ENCODE data around the gene RBBP8. TPM values are rescaled to one million over a fixed set of nuclear protein-coding genes. Genes with fewer than 3 reads are reported as not detected.

The RBBP8 gene
- total and polyA plus RNA-seq, 4 donors = 24.9 to 64.3 (median 32.3) TPM

DNA sequence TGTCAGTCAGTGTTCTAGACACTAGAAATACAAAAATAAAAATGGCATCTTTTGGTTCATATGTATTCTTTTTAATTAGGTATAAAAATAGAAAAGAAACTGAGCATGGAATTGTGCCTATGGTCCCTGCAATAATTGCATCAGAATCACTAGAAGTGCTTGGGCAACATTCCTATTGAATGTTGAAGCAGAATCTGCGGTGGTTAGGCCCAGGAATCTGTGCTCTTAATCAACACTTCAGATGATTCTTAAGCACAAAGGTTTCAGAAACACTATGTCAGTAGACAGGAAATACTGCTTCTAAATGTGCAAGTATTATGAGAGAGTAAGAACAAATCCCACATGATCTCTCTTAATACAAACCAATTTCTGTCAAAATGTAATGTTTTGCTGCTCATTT lies 20.3 kb upstream of the RBBP8 start:
- Histone ChIP-seq H3K4me1 (ENCODE audit: control insufficient read depth in 5 of 5, insufficient read depth in 5 of 5, low read length in 5 of 5) (peaks cover 0 to 7% (median 0%) of the 10 kb centered on the region in 5 donors), H3K27me3 (ENCODE audit: control insufficient read depth in 3 of 3, insufficient read depth in 3 of 3, low read length in 2 of 3) (no peaks in the 10 kb centered on the region), H3K9ac (ENCODE audit: insufficient read depth in 1 of 2, low read length in 2 of 2) (no peak overlapping the region), H3K36me3 (ENCODE audit: control insufficient read depth in 4 of 4, insufficient read depth in 4 of 4, low read length in 4 of 4) (no peaks in the 10 kb centered on the region), H3K27ac (ENCODE audit: low read depth in 1 of 2, low read length in 1 of 2) (no peak overlapping the region), H3K4me3 (no peak overlapping the region), H3K9me3 (ENCODE audit: control insufficient read depth in 4 of 4, insufficient read depth in 3 of 4, low read length in 3 of 4) (no peaks in the 10 kb centered on the region)
- DNase-seq = peak in 1 of 3 donors; percentile 63
- 71 to 87% methylated on average over 1 of the region's 1 CpG for WGBS, 2 donors
- peak; percentile 63 for ATAC-seq (ENCODE audit: insufficient read depth, low FRiP score)
- TF ChIP-seq, protein P1, sequence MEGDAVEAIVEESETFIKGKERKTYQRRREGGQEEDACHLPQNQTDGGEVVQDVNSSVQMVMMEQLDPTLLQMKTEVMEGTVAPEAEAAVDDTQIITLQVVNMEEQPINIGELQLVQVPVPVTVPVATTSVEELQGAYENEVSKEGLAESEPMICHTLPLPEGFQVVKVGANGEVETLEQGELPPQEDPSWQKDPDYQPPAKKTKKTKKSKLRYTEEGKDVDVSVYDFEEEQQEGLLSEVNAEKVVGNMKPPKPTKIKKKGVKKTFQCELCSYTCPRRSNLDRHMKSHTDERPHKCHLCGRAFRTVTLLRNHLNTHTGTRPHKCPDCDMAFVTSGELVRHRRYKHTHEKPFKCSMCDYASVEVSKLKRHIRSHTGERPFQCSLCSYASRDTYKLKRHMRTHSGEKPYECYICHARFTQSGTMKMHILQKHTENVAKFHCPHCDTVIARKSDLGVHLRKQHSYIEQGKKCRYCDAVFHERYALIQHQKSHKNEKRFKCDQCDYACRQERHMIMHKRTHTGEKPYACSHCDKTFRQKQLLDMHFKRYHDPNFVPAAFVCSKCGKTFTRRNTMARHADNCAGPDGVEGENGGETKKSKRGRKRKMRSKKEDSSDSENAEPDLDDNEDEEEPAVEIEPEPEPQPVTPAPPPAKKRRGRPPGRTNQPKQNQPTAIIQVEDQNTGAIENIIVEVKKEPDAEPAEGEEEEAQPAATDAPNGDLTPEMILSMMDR (IDR thresholded peaks at IDR 0.05; ENCODE audit: control extremely low read depth, extremely low read depth) = no peak

DNA sequence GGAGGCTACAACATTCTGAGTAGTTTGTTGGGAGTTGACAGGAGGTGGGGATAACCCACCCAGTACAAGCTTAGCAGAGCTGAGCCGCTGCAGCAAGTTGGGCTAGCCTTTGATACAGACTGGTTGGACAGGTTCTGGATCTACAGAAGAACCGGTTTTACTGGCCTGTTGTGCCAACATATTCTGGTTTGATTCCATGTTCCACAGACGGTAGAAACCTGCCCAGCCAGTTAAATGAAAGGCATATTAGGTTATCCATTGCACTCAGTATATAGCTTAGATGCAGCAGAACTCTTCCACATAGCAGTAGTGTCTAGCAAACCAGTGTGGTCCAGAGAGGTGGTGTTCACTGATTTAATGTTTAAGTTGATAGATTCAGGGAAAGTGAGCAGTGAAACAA lies 19.3 kb upstream of the RBBP8 start:
- Histone ChIP-seq H3K4me3 (no peak overlapping the region), H3K4me1 (ENCODE audit: control insufficient read depth in 5 of 5, insufficient read depth in 5 of 5, low read length in 5 of 5) (peaks cover 0 to 7% (median 0%) of the 10 kb centered on the region in 5 donors), H3K9me3 (ENCODE audit: control insufficient read depth in 4 of 4, insufficient read depth in 3 of 4, low read length in 3 of 4) (no peaks in the 10 kb centered on the region), H3K36me3 (ENCODE audit: control insufficient read depth in 4 of 4, insufficient read depth in 4 of 4, low read length in 4 of 4) (no peaks in the 10 kb centered on the region), H3K27me3 (ENCODE audit: control insufficient read depth in 3 of 3, insufficient read depth in 3 of 3, low read length in 2 of 3) (no peaks in the 10 kb centered on the region), H3K9ac (ENCODE audit: insufficient read depth in 1 of 2, low read length in 2 of 2) (no peak overlapping the region), H3K27ac (ENCODE audit: low read depth in 1 of 2, low read length in 1 of 2) (no peak overlapping the region)
- DNase-seq (peak; percentile 79 to 90 (median 82)), ATAC-seq (ENCODE audit: insufficient read depth, low FRiP score) (peak; percentile 79)
- TF ChIP-seq, protein P1 (IDR thresholded peaks at IDR 0.05; ENCODE audit: control extremely low read depth, extremely low read depth) = no peak
- WGBS, 2 donors = 61 to 83% methylated on average over 3 of the region's 3 CpGs

DNA sequence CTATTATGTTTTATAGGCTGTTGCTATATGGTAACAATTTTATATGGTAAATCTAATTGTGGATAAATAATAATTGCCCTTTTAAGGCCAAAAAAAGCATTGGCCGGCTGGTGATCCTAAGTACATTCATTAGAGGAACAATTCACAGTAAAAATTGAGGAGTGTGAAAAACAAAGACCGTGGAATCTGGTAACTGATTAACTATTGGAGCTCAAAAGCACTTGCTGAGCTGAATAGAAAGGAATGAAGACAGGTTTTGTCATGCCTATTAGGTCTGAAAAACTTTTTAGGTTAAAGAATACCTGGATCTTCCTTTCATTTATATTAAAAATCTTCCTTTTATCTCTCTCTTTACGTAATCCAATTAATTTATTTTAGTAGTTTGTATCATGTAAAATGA lies 18.5 kb upstream of the RBBP8 start:
- no peak for ATAC-seq (ENCODE audit: insufficient read depth, low FRiP score)
- no peaks in the 10 kb centered on the region for H3K27me3 ChIP-seq (ENCODE audit: control insufficient read depth in 3 of 3, insufficient read depth in 3 of 3, low read length in 2 of 3)
- no peak overlapping the region for H3K9ac ChIP-seq (ENCODE audit: insufficient read depth in 1 of 2, low read length in 2 of 2)

More for the DNA sequence above, 18.5 kb upstream of the RBBP8 start:
- H3K9me3 ChIP-seq (ENCODE audit: control insufficient read depth in 4 of 4, insufficient read depth in 3 of 4, low read length in 3 of 4) = no peaks in the 10 kb centered on the region
- 66 to 89% methylated on average over 3 of the region's 3 CpGs for whole genome bisulfite sequencing, 2 donors
- H3K4me3 ChIP-seq = no peak overlapping the region
- no peak overlapping the region for H3K27ac ChIP-seq (ENCODE audit: low read depth in 1 of 2, low read length in 1 of 2)
- TF ChIP-seq, protein P1 (IDR thresholded peaks at IDR 0.05; ENCODE audit: control extremely low read depth, extremely low read depth) = no peak
- peaks cover 0 to 2% (median 0%) of the 10 kb centered on the region in 4 donors for H3K36me3 ChIP-seq (ENCODE audit: control insufficient read depth in 4 of 4, insufficient read depth in 4 of 4, low read length in 4 of 4)
- no peak for DNase-seq
- peaks cover 0 to 7% (median 0%) of the 10 kb centered on the region in 5 donors for H3K4me1 ChIP-seq (ENCODE audit: control insufficient read depth in 5 of 5, insufficient read depth in 5 of 5, low read length in 5 of 5)

Measured in lung (tissue), 12 donors.